ENCODE data around the gene SCAPER. TPM values are rescaled to one million over a fixed set of nuclear protein-coding genes. Genes with fewer than 3 reads are reported as not detected.
"Not testable (repeated sequence)": the region's sequence is repeated elsewhere in the genome, so short reads cannot be mapped to it uniquely, and the experiment has no call there.

SCAPER gene
- polyA plus RNA-seq, 4 donors = 8.1 to 25.9 (median 14.0) TPM

DNA sequence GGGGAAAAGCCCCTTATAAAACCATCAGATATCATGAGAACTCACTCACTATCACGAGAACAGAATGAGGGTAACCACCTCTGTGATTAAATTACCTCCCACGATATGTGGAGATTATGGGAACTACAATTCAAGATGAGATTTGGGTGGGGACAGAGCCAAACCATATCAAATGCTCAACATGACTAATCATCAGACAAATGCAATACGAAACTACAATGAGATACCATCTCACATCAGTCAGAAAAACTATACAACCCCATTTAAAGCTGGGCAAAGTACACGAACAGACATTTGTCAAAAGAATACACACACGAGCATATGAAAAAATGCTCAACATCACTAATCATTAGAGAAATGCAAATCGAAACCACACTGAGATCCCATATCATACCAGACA is 67.7 kb downstream of the SCAPER start:
- no peaks in the 10 kb centered on the region for H3K4me1 ChIP-seq (ENCODE audit: control insufficient read depth in 3 of 3, insufficient read depth in 2 of 3, low read depth in 1 of 3, low read length in 2 of 3)
- H3K27ac ChIP-seq (ENCODE audit: low read depth in 1 of 3, low read length in 2 of 3) = no peak overlapping the region
- FAIRE-seq = no peak
- WGBS, 3 donors = 62 to 75% (median 63%) methylated on average over 6 of the region's 6 CpGs
- DNase-seq = peak in 1 of 2 donors; percentile 14
- peaks cover 0 to 3% (median 0%) of the 10 kb centered on the region in 3 donors for H3K36me3 ChIP-seq (ENCODE audit: control insufficient read depth in 3 of 3, insufficient read depth in 2 of 3, low read depth in 1 of 3, low read length in 3 of 3)
- no peaks in the 10 kb centered on the region for H3K27me3 ChIP-seq (ENCODE audit: control insufficient read depth in 3 of 3, insufficient read depth in 3 of 3, low read length in 3 of 3)
- H3K4me3 ChIP-seq (ENCODE audit: low read depth in 1 of 3, low read length in 3 of 3) = no peak overlapping the region
- peaks cover 0 to 10% of the 10 kb centered on the region in 2 donors for H3K9me3 ChIP-seq (ENCODE audit: control insufficient read depth in 2 of 2, insufficient read depth in 1 of 2, low read depth in 1 of 2, low read length in 1 of 2)

DNA sequence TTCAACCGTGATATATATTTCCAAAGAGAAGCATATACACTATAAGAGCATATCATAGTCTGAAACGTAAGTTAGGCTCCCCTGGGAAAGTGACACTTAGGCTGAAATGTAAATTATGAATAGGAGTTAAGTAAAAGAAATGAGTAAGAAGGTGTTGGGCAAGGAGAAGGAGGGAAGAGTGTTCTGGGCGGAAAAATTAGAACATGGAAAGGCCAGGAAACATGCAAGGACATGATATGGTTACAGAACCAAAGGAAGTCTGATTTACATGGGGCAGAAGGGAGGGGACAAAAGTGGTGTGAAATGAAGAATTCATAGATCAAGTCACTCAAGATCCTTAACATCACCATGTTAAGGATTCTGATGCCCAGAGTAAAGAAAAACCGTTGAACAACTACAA is 75.2 kb downstream of the SCAPER start:
- no peak for FAIRE-seq
- 94 to 97% (median 96%) methylated on average over 4 of the region's 4 CpGs for WGBS, 3 donors

DNA sequence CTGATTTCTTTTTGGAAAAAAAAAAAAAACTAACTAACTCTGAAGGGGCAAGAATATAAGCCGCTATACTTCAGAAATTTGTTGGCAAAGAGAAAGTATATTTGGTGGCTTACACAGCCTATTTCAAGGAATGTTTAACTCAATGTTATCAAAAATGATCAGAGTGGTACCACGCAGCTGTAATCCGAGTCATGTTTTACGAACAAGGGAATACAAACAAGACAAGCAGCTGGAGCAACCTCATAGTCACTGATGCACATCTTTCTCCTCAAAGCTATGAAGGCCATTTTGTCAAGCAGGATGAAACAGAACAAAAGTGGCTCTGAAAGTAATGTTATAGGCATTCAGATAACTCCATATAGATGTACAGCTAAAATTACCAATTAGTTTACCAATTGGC is 81.2 kb downstream of the SCAPER start:
- 90 to 93% (median 92%) methylated on average over 4 of the region's 4 CpGs for WGBS, 3 donors
- FAIRE-seq = no peak
- Histone ChIP-seq H3K27ac (ENCODE audit: low read depth in 1 of 3, low read length in 2 of 3) (no peak overlapping the region), H3K27me3 (ENCODE audit: control insufficient read depth in 3 of 3, insufficient read depth in 3 of 3, low read length in 3 of 3) (no peaks in the 10 kb centered on the region), H3K4me1 (ENCODE audit: control insufficient read depth in 3 of 3, insufficient read depth in 2 of 3, low read depth in 1 of 3, low read length in 2 of 3) (no peaks in the 10 kb centered on the region), H3K9me3 (ENCODE audit: control insufficient read depth in 2 of 2, insufficient read depth in 1 of 2, low read depth in 1 of 2, low read length in 1 of 2) (peaks cover 0 to 5% of the 10 kb centered on the region in 2 donors), H3K36me3 (ENCODE audit: control insufficient read depth in 3 of 3, insufficient read depth in 2 of 3, low read depth in 1 of 3, low read length in 3 of 3) (peaks cover 0 to 7% (median 0%) of the 10 kb centered on the region in 3 donors), H3K4me3 (ENCODE audit: low read depth in 1 of 3, low read length in 3 of 3) (no peak overlapping the region)
- no peak for DNase-seq

More for the DNA sequence above, 75.2 kb downstream of the SCAPER start:
- no peak overlapping the region for H3K4me3 ChIP-seq (ENCODE audit: low read depth in 1 of 3, low read length in 3 of 3)
- H3K27me3 ChIP-seq (ENCODE audit: control insufficient read depth in 3 of 3, insufficient read depth in 3 of 3, low read length in 3 of 3) = no peaks in the 10 kb centered on the region
- H3K9me3 ChIP-seq (ENCODE audit: control insufficient read depth in 2 of 2, insufficient read depth in 1 of 2, low read depth in 1 of 2, low read length in 1 of 2) = peaks cover 0 to 12% of the 10 kb centered on the region in 2 donors
- H3K27ac ChIP-seq (ENCODE audit: low read depth in 1 of 3, low read length in 2 of 3) = no peak overlapping the region
- no peak for DNase-seq
- no peaks in the 10 kb centered on the region for H3K4me1 ChIP-seq (ENCODE audit: control insufficient read depth in 3 of 3, insufficient read depth in 2 of 3, low read depth in 1 of 3, low read length in 2 of 3)
- peaks cover 0 to 14% (median 0%) of the 10 kb centered on the region in 3 donors for H3K36me3 ChIP-seq (ENCODE audit: control insufficient read depth in 3 of 3, insufficient read depth in 2 of 3, low read depth in 1 of 3, low read length in 3 of 3)

DNA sequence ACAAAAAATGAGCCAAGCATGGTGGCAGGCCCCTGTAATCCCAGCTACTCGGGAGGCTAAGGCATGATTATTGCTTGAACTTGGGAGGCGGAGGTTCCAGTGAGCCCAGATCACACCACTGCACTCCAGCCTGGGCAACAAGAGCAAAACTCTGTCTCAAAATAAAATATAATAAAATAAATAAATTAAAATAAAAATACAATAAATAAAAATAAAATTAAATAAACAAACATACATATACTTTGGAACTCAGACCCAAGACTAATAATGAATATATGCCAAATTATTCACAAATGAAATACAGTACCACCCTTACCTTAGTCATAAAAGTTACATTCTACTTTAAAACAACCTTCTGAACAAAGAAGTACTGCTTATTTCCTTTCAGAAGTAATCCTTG is 81.8 kb downstream of the SCAPER start:
- Histone ChIP-seq H3K27ac (ENCODE audit: low read depth in 1 of 3, low read length in 2 of 3) (no peak overlapping the region), H3K36me3 (ENCODE audit: control insufficient read depth in 3 of 3, insufficient read depth in 2 of 3, low read depth in 1 of 3, low read length in 3 of 3) (peaks cover 0 to 10% (median 0%) of the 10 kb centered on the region in 3 donors), H3K9me3 (ENCODE audit: control insufficient read depth in 2 of 2, insufficient read depth in 1 of 2, low read depth in 1 of 2, low read length in 1 of 2) (peaks cover 0 to 9% of the 10 kb centered on the region in 2 donors), H3K4me1 (ENCODE audit: control insufficient read depth in 3 of 3, insufficient read depth in 2 of 3, low read depth in 1 of 3, low read length in 2 of 3) (no peaks in the 10 kb centered on the region), H3K4me3 (ENCODE audit: low read depth in 1 of 3, low read length in 3 of 3) (no peak overlapping the region), H3K27me3 (ENCODE audit: control insufficient read depth in 3 of 3, insufficient read depth in 3 of 3, low read length in 3 of 3) (no peaks in the 10 kb centered on the region)
- DNase-seq (no peak), FAIRE-seq (no peak)
- WGBS, 3 donors = 93 to 100% (median 95%) methylated on average over 2 of the region's 2 CpGs

DNA sequence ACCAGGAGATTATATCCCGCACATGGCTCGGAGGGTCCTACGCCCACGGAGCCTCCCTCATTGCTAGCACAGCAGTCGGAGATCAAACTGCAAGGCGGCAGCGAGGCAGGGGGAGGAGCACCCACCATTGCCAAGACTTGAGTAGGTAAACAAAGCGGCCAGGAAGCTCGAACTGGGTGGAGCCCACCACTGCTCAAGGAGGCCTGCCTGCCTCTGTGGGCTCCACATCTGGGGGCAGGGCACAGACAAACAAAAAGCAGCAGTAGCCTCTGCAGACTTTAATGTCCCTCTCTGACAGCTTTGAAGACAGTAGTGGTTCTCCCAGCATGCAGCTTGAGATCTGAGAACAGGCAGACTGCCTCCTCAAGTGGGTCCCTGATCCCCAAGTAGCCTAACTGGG is 86.2 kb downstream of the SCAPER start:
- H3K9me3 ChIP-seq (ENCODE audit: control insufficient read depth in 2 of 2, insufficient read depth in 1 of 2, low read depth in 1 of 2, low read length in 1 of 2); H3K27ac ChIP-seq (ENCODE audit: low read depth in 1 of 3, low read length in 2 of 3); H3K27me3 ChIP-seq (ENCODE audit: control insufficient read depth in 3 of 3, insufficient read depth in 3 of 3, low read length in 3 of 3); DNase-seq; H3K4me1 ChIP-seq (ENCODE audit: control insufficient read depth in 3 of 3, insufficient read depth in 2 of 3, low read depth in 1 of 3, low read length in 2 of 3); H3K4me3 ChIP-seq (ENCODE audit: low read depth in 1 of 3, low read length in 3 of 3); FAIRE-seq: not testable (repeated sequence)
- 92 to 96% (median 96%) methylated on average over 9 of the region's 9 CpGs for WGBS, 3 donors
- peaks cover 0 to 13% (median 0%) of the 10 kb centered on the region in 3 donors for H3K36me3 ChIP-seq (ENCODE audit: control insufficient read depth in 3 of 3, insufficient read depth in 2 of 3, low read depth in 1 of 3, low read length in 3 of 3)

DNA sequence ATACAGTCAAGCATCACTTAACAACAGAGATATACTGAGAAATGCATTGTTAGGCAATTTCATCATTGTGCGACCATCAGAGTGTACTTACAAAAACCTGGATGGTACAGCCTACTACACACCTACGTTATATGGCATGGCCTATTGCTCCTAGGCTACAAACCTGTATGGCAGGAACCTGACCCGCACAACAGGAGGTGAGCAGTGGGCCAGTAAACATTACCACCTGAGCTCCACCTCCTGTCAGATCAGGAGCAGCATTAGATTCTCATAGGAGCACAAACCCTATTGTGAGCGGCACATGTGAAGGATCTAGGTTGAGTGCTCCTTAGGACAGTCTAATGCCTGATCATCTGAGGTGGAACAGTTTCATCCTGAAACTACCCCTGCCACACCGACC is 89.7 kb downstream of the SCAPER start:
- FAIRE-seq (no peak), DNase-seq (no peak)
- 92 to 98% (median 95%) methylated on average over 5 of the region's 5 CpGs for WGBS, 3 donors
- Histone ChIP-seq H3K36me3 (ENCODE audit: control insufficient read depth in 3 of 3, insufficient read depth in 2 of 3, low read depth in 1 of 3, low read length in 3 of 3) (peaks cover 0 to 10% (median 0%) of the 10 kb centered on the region in 3 donors), H3K27me3 (ENCODE audit: control insufficient read depth in 3 of 3, insufficient read depth in 3 of 3, low read length in 3 of 3) (no peaks in the 10 kb centered on the region), H3K4me1 (ENCODE audit: control insufficient read depth in 3 of 3, insufficient read depth in 2 of 3, low read depth in 1 of 3, low read length in 2 of 3) (no peaks in the 10 kb centered on the region), H3K27ac (ENCODE audit: low read depth in 1 of 3, low read length in 2 of 3) (no peak overlapping the region), H3K4me3 (ENCODE audit: low read depth in 1 of 3, low read length in 3 of 3) (no peak overlapping the region), H3K9me3 (ENCODE audit: control insufficient read depth in 2 of 2, insufficient read depth in 1 of 2, low read depth in 1 of 2, low read length in 1 of 2) (peaks cover 0 to 13% of the 10 kb centered on the region in 2 donors)

DNA sequence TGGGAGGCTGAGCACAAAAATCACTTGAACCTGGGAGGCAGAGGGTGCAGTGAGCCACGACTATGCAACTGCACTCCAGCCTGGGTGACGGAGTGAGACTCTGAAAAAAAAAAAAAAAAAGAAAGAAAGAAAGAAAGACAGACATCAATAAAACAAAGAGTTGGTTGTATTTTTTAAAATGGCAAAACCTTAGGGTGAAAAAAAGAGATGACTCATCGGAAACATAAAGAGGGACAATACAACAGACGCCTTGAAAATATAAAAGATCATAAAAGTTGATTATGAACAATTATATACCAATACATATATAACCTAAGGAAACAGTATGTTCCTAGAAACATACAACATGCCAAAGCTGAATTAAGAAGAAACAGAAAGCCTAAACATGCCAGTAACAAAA is 92.8 kb downstream of the SCAPER start:
- Histone ChIP-seq H3K4me1 (ENCODE audit: control insufficient read depth in 3 of 3, insufficient read depth in 2 of 3, low read depth in 1 of 3, low read length in 2 of 3) (no peaks in the 10 kb centered on the region), H3K9me3 (ENCODE audit: control insufficient read depth in 2 of 2, insufficient read depth in 1 of 2, low read depth in 1 of 2, low read length in 1 of 2) (peaks cover 0 to 4% of the 10 kb centered on the region in 2 donors), H3K27ac (ENCODE audit: low read depth in 1 of 3, low read length in 2 of 3) (no peak overlapping the region), H3K27me3 (ENCODE audit: control insufficient read depth in 3 of 3, insufficient read depth in 3 of 3, low read length in 3 of 3) (no peaks in the 10 kb centered on the region), H3K36me3 (ENCODE audit: control insufficient read depth in 3 of 3, insufficient read depth in 2 of 3, low read depth in 1 of 3, low read length in 3 of 3) (peaks cover 0 to 4% (median 0%) of the 10 kb centered on the region in 3 donors), H3K4me3 (ENCODE audit: low read depth in 1 of 3, low read length in 3 of 3) (no peak overlapping the region)
- FAIRE-seq = no peak
- 95 to 97% (median 97%) methylated on average over 4 of the region's 4 CpGs for WGBS, 3 donors
- DNase-seq = no peak

DNA sequence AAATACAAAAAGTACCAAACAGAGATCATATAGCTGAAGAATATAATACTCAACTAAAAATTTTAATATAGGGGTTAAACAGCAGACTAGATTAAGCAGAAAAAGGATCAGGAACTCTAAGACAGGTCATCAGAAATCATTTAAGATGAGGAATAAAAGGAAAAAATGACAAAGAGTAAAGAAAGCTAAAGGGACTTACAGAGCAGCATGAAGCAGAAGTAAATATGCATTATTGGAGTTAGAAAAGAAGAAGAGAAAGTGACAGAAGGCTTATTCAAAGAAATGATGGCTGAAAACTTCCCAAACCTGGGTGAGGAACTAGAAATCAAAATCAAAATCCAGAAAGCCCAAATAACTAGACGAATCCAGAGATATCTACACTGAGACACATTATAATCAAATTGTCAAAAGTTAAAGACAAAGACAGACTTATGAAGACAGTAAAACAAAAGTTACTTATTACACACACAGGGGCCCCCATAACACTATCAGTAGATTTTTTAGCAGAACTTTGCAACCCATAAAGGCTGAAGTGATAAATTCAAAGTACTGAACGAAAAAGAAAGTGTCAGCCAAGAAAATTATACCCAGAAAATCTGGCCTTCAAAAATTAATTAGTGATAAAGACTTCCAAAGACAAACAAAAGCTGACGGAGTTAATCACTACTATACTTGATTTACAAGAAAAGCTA is 95.6 kb downstream of the SCAPER start:
- no peak overlapping the region for H3K4me3 ChIP-seq (ENCODE audit: low read depth in 1 of 3, low read length in 3 of 3)
- H3K9me3 ChIP-seq (ENCODE audit: control insufficient read depth in 2 of 2, insufficient read depth in 1 of 2, low read depth in 1 of 2, low read length in 1 of 2) = peaks cover 0 to 4% of the 10 kb centered on the region in 2 donors
- H3K27ac ChIP-seq (ENCODE audit: low read depth in 1 of 3, low read length in 2 of 3) = no peak overlapping the region
- no peak for FAIRE-seq
- H3K36me3 ChIP-seq (ENCODE audit: control insufficient read depth in 3 of 3, insufficient read depth in 2 of 3, low read depth in 1 of 3, low read length in 3 of 3) = peaks cover 0 to 2% (median 0%) of the 10 kb centered on the region in 3 donors
- no peak for DNase-seq
- WGBS, 3 donors = 79 to 87% (median 84%) methylated on average over 3 of the region's 3 CpGs
- no peaks in the 10 kb centered on the region for H3K27me3 ChIP-seq (ENCODE audit: control insufficient read depth in 3 of 3, insufficient read depth in 3 of 3, low read length in 3 of 3)
- H3K4me1 ChIP-seq (ENCODE audit: control insufficient read depth in 3 of 3, insufficient read depth in 2 of 3, low read depth in 1 of 3, low read length in 2 of 3) = no peaks in the 10 kb centered on the region

Measured in small intestine (tissue), 7 donors.